Activated CD4-positive, alpha-beta T cell treated with anti-CD3 and anti-CD28 coated beads, Interleukin-10, Interleukin-2, amounts not matched to agents 100 ng/mL and 50 ng/mL, durations not matched to agents 16 hours and 8 hours (primary cell): ENCODE results near the gene IER5L.
A peak's percentile ranks its signal among the peaks of the same experiment; 100 is the strongest.
"Not testable (repeated sequence)": the region's sequence is repeated elsewhere in the genome, so short reads cannot be mapped to it uniquely, and the experiment has no call there.

Experiments
- DNase-seq: peaks from one replicate; pipeline ENCODE4 v3.0.0-alpha.2; 2020

IER5L gene

DNA sequence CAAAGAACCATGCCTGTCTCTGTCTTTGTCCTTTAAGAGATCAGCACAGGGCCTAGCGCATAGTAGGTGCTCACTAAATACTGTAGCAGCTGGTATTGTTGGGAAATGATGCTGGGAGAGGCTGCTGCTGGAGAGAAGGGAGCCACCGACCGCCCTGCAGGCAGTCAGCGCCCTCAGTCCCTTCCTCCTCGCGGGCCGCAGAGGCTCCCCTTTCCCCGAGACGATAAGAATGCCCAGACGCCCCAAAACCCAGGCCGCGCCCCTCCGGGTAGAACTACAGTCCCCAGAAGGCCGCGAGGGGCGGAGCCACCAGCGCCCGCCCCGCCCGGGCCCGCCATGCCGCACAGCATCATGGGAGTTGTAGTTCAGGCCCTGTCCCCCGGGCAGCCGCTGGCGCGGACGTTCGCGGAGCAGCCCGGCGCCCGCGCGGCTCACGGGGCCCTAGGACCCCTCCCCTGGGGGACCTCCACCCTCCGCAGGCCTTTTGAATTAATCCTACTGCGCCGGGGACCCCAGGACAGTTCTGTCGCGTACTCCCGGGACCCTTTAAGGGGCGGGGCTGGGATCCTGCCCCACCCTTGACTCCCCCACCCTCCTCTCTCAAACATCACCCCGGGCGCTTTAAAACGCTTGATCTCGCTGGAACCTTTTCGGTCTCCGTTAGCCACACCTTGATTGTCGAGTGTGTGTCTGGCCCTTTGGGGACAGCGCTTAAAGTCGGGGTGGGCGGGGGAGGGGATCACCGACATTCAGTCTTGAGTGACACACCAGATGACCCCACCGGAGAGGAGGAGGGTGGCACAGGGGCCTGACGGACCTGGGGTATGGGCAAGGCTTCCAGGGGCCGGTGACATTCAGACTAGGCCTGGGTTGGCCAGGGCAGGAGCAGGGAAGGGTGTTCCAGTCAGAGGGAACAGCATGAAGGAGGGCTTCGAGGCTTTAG is 24.8 kb upstream of the IER5L start:
- DNase-seq: peak; percentile 92

DNA sequence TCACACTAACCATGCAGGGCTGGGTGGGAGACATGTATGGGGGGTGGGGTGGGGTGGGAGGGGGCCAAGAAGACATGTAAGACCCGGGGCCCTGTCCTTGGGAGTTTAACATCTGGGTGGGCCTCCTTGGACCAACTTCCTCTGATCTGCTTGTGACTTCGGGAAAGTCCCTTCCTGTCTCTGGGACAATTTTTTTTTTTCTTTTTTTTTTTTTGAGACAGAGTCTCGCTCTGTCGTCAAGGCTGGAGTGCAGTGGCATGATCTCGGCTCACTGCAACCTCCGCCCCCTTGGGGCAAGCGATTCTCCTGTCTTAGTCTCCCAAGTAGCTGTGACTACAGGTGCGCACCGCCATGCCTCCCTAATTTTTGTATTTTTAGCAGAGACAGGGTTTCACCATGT is 23.8 kb upstream of the IER5L start:
- DNase-seq: no peak

DNA sequence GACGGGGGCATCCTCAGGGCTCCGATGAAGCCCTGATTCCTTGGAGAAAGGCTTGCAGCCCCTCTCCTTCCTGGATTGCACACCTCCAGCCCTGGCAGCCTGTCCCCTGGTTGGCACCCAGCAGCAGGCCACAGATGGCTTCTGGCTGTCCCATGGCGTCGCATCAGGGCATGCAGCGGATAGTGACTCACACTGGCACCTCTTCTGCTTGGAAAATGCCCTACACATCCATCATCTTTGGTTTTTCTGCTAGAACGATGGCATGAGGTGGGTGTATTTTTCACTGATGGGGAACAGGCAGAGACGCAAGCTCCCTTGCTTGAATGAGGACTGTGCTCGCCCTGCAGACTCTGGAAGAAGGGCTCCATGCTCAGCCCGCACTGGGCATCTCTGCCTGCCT is 23.2 kb upstream of the IER5L start:
- DNase-seq: no peak

DNA sequence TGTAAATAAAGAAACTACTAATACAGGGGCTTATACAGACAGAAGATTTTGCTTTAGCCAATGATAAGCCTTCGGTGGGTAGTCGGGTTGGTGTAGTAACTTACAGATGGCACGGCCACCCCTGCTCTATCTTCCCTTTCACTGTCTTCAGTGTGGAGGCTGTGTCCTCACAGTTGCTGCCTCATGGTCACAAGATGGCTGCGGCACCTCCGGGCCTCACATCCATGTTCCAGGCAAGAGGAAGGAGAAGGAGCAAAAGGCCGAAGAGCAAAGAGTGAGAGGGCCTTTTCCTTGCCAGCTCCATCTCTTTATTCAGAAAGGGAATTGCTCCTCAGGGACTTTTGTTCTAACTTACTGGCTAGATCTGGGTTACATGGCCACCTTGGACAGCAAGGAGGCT is 22.2 kb upstream of the IER5L start:
- DNase-seq: no peak

DNA sequence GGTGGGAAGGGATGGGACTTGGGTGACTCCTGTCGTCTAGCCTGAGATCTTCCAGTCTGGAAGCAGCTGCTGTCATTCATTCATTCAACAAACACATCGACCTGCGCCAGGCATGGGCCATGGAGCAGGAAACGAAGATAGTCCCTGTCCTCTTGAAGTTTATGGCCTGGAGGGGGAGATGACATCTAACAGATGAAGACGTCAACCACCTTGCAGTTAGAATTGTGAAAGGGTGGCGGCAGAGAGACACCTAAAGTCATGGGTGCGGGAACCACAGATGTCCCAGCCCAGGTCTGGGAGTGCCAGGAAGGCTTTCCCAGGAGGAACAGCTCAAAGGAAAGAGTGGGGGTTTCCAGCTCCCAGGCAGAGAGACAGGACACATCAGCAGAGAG is 21.0 kb upstream of the IER5L start:
- no peak for DNase-seq

DNA sequence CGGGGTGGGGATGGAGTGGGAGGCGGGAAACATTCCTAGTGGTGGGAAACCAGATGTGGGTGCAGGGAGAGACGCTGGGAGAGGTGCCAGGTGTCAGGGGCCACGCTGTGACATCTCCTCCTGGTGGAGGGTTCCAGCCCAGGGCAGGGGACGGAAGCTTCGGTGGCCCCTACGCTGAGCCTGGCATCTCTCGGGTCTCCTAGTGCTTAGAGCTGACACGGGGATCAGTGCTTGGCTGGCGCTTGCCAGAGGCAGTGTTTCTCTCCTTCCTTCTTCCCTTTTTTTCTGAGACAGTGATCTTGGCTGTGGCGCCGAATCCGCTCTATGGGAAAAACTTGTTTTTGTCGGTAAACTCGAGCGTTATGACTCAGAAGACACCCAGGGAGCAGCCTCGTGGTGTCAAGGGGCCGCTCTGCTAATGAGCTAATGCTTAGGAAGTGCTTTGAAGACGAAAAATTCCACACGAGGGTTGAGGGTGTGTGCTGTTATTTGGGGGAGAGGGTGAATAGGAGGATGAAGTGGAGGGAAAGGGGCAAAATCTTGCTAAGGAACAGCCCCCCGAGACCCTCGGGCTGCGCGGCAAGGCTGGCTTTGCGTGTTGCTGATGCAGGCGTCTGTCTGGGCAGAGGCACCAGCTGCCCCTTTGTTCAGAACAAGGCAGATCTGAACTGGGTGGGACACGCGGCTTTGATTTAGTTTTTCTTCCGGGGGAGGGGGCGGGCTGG is 20.4 kb upstream of the IER5L start:
- DNase-seq: no peak

DNA sequence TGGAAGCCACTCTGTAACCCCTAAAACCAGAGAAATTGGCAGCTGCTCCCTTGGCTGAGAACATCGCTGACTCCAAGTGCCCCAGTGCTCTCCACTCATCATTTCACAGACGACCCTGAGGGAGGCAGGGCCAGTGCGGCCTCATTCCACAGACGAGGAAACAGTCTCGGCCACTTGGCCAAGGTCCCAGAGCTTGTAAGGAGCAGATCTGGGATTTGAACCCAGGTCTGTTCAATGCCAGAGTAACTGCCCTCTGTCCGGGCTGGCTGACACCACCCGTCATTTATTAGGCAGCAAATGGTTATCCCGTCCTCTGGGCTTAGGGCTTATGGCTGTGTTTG is 19.9 kb upstream of the IER5L start:
- no peak for DNase-seq

DNA sequence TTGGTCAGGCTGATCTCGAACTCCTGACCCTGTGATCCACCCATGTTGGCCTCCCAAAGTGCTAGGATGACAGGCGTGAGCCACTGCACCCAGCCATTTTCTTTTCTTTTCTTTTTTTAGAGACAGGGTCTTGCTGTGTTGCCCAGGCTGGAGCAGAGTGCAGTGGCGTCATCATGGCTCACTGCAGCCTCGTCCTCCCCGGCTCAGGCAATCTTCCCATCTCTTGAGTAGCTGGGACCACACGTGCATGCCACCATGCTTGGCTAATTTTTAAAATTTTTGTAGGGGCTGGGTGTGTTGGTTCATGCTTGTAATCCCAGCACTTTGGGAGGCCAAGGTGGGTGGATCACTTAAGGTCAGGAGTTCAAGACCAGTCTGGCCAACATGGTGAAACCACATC is 19.0 kb upstream of the IER5L start:
- DNase-seq: not testable (repeated sequence)

DNA sequence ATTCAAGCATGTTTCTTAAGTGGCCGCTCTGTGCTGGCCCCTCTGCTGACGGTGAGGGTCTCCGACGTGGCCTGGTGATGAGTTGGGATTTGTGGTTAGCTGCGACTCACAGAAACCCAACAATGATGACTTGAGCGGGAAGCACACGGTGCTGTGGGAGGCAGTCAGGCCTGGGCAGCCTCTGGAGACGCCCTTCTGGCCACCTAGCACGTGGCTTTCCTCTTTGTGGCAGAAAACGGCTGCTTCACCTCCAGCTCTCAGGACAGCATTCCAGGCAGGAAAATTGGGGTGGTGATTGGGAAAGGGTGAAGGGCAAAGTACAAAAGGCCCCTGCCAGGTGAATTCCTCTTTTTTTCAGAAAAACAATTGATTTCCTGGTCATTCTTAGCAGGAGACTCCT is 17.5 kb upstream of the IER5L start:
- DNase-seq: no peak

DNA sequence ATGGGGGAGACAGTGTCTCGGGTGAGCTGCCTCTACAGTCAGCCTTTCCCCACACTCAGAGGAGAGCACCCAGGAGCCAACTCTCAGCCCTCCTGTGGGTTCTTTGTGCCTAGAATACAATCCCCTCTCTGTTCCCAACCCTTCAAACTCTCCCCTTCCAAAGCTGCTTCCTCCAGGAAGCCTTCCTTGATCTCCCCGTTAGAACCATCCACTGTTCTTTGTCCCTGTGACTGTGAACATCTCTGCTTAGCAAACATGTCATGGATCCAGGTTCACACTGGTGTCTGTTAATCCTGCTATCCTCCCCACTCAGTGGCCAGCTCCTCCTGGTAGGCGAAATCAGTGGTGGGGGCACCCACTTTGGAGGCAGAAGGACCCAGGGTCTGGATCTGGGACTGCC is 16.2 kb upstream of the IER5L start:
- no peak for DNase-seq

DNA sequence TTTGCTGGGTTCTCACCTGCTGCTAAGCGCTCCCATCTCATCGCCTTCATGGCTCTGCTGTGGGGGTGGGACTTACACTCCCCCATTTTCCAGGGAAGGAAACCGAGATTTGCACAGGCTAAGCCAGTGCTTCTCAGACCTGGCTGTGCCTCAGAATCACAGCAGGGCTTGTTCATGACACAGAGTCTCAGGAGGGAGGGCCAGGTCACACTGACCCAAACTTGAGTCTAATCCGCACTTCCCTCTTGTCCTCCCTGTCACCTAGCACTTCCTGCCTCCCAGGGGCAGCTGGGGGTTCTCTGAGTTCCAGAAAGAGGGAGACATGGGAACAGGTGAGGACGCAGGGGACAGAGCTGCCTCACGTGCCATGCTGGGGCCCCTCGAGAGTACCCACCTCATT is 15.6 kb upstream of the IER5L start:
- no peak for DNase-seq

DNA sequence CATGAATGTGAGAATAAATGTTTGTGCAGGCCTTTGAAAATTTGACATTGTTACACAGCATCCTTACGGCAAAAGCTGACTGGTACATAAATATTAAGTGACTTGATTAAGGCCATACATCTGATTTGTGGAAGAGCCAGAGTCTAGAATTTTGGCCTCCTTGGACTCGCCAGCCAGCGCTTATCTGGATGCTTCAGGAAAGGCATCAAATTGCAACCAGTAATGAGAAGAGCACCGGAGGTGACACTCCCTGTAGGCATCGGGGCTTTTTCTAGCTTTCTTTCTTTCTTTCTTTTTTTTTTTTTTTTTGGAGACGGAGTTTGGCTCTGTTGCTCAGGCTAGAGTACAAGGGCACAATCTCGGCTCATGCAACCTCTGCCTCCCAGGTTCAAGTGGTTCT is 13.2 kb upstream of the IER5L start:
- DNase-seq: no peak

DNA sequence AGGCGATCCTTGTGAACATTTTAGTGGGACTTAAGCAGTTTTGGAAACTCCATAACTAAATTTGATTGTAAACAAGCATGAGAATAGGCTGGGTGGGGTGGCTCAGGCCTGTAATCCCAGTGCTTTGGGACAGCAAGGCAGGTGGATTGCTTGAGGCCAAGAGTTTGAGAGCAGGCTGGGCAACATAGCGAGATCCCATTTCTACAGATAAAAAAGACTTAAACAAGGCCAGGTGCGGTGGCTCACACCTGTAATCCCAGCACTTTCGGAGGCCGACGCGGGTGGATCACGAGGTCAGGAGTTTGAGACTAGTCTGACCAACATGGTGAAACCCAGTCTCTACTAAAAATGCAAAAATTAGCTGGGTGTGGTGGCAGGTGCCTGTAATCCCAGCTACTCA is 11.9 kb upstream of the IER5L start:
- not testable (repeated sequence) for DNase-seq

DNA sequence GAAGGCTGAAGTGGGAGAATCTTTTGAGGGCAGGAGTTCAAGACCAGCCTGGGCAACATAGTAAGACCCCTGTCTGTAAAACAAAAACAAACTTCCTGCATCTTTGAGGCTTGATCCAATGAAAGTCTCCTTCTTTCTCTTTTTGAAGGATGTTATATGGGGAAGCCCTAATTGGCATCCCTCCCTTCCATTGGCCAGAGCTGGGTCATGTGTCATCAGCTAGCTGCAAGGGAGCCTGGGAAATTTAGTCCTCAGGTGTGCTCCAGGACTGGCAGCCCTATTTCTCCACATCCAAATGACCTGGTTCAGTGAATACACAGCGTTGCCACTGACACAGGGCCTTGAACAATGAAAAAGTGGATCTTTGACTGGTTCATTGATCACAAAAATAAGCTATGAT is 9.0 kb upstream of the IER5L start:
- no peak for DNase-seq

DNA sequence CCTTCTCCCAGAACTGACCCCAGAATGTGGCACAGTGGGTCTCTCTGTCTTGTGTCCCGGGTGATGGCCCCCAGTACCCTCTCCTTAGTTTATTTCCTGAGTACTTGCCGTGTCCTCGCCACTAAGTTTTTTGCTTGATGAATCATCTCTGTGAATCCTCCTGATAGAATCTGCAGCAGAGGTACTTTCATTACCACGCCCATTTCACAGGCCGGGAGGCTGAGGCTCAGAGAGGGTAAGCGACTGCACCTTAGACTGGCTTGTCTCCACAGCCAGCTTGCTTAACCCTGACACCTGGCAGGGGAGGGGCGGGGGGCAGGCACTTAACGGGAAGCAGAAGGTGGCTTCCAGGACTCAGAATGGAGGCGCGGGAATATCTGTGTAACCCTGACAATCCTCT is 7.9 kb upstream of the IER5L start:
- peak; percentile 67 for DNase-seq

DNA sequence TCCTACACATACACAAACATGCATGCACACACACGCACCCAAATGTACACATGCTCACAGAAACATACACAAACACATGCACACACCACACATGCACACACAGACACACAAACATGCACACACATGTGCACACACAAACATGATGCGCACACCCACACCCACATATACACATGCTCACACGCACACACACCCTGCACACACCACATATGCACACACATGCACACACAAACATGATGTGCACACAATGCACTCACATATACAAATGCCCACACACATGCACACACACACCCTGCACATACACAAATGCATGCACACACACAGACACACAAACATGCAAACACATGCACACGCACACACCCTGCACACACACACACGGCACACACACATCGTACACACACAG is 7.3 kb upstream of the IER5L start:
- no peak for DNase-seq

DNA sequence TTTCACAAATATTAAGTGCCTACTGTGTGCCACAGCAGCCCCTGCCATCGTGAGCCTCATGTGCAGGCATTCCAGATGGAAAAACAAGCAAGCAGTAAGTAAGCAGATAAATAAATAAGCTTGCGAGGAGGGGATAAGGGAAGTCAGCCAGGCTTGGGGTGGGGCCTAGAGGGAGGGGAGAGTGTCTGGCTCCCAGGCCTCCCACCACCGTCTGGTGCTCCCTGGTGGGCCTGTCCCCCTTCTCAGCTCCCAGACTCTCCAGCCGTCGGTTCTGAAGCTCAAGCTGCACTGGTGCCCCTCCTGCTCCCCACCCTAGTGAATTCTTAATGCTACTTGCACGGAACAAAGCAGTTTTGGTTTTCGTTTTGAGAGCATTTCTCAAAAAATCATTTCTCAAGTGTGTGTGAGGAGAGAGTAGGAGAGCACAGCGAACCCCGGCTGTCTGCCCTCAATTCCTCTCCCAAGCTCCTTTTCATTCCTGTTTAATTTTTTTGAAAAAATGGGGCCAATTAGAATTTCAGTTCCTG is 6.6 kb upstream of the IER5L start:
- DNase-seq: no peak

DNA sequence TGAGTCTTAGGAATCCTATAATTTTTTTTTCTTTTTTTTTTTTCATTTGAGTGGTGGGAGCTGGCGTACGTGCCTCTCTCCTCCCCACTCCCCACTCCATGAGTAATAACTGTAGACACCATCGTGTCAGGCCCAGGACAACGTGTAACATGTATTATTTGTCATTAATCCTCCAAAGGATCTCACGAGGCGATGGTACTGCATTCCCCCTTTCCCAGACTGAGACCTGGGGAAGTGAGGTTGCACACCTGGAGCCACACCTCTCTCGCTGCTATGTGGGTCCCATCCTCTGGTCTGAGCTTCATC is 6.1 kb upstream of the IER5L start:
- DNase-seq: no peak

DNA sequence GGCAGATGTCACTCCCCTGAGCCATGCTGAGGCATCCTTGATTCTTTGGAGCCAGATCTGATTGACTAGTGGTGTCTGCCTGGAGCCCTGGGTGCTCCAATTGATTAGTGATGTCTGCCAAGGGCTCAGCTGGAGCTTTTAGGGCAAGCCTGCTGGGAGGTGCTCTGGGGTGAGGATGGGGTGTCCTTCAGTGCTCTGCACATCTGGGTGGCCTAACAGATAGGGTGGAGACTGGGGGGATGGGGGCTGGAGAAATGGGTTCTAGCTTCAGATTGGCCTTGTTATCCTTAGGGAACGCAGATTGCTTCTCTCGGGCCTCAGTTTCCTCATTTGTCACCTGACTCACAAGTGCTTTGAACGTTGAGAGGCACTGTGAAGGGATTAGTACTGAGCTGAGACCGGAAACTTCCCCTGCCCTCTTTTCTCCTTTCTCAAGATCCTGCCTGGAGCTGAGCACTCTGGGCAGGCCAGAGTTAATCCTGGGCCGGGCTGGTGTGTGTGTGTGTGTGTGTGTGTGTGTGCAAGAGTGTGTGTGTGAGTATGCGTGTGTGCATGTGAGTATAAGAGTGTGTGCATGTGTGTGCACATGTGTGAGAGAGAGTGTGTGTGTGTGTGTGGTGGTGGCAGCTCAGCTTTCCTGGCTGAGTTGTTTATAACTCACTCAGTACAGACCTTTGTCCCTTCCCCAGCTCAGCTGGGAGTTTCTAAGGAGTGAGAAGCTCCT is 5.6 kb upstream of the IER5L start:
- no peak for DNase-seq

DNA sequence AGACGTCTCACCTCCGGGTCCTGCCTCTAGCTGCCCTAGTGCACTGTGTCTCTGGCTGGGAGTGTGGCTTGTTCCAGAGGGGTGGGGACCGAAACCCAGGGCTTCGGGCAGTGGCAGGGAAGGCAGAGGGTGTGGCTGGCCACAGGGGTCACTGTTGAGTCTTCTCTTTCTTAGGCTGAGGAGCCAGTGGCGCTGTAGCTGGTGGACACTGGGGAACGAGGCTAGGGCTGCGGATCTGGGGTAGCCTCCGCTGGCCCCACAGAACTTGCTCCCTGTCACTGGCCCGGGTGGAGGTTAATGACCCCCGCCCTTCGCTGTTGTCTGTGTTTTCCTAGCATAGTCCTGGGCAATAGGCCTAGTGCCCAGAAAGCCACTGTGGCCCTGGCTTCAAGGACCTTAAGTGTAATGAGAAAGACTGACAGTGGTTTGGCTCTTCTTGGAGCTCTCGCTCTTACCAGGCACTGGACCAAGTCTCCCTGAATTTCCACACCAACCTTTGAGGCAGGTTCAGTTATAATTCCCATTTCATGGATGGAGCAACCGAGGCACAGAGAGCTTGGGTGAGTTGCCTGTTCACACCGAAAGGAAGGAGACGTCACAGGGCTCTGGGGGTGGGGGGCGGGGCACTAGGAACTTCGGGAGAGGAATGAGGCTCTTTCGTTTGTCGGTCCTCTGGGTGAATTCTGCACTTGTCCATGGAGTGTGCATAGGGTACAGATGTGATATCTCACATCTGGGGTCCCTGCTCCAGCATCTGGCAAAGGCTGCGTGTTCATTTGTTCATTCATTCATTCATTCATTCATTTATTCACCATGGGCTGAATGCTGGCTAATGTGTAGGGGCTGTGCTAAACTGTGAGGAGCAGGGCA is 4.8 kb upstream of the IER5L start:
- DNase-seq: no peak

DNA sequence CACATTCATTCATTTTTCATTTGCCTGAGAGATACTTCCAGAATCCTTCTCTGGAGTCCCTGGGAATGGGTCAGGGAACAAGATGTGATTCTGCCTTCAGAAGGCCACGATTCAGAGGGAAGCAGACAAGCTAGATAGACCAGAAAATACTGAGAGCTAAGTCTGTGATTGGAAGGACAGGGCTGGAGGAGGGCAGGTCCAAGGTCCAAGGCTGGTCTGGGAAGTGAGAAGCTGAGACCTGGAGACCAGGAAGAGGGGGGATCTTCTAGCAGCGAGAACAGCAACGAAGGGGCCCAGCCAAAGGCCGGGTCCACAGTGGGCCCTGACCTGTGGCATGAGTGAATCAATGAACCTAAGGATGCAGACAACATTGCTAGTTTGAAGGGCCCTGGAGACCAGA is 4.1 kb upstream of the IER5L start:
- no peak for DNase-seq

DNA sequence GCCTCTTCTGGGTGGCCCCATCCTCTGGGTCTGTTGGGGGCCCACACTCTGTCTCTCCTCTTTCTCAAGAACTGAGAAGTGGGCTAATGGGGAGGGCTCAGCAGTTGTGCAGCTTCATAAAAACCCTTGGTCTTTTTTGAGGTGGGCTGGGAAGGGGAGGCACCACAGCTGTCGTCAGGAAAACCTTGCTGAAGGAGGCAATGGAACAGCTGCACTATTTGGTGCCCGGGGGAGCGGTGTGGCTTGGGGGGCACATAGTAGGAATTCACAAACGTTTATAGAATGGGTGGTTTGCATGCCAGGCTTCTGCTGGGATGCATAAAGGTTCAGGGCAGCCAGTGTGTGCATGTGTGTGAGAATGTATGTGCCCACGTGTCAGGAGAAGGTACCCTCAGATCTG is 3.2 kb upstream of the IER5L start:
- DNase-seq: no peak
